Epithelial cell of proximal tubule (primary cell): ENCODE results near the gene STOML1. TPM values are rescaled to one million over a fixed set of nuclear protein-coding genes. Genes with fewer than 3 reads are reported as not detected.
"Not testable (repeated sequence)": the region's sequence is repeated elsewhere in the genome, so short reads cannot be mapped to it uniquely, and the experiment has no call there.

Source experiments
- DNase-seq: peaks from one replicate; pipeline ENCODE4 v3.0.0-alpha.2; 2011; ENCODE audit warnings: low read depth
- H3K4me3 ChIP-seq: 2 replicates; pipeline ENCODE4 v1.5.1; 2011; ENCODE audit warnings: low read depth, mild to moderate bottlenecking, low read length
- CTCF ChIP-seq: conservative IDR thresholded peaks from 2 replicates; pipeline ENCODE4 v1.5.1; 2012; ENCODE audit warnings: low read depth, mild to moderate bottlenecking, low read length
- total RNA-seq: library from RNA; depleted of rRNA; stranded (reverse); fragments of >200 nt; gene quantifications from 2 replicates; pipeline ENCODE4 v1.2.3, GENCODE V29; 2015

The STOML1 gene
- total RNA-seq, 1 donor from 2014 or later, result 13.5 TPM

GRCh38 chr15:73962433-73962832, 29.7 kb downstream of the STOML1 start:
- no peak overlapping the region for H3K4me3 ChIP-seq
- DNase-seq, result no peak
- TF ChIP-seq CTCF, result no peak

GRCh38 chr15:73960472-73961070, 31.5 kb downstream of the STOML1 start:
- not testable (repeated sequence) for DNase-seq, H3K4me3 ChIP-seq

- H3K4me3 ChIP-seq, result no peak overlapping the region
- no peak for DNase-seq
- no peak for TF ChIP-seq CTCF
These were observed 32.3 kb downstream of the STOML1 start for GRCh38 chr15:73959801-73960200.

GRCh38 chr15:73959012-73959581, 33.0 kb downstream of the STOML1 start:
- no peak for TF ChIP-seq CTCF
- H3K4me3 ChIP-seq, result no peak overlapping the region
- DNase-seq, result no peak

GRCh38 chr15:73957785-73958184, 34.3 kb downstream of the STOML1 start:
- TF ChIP-seq CTCF, result no peak
- no peak overlapping the region for H3K4me3 ChIP-seq
- no peak for DNase-seq

GRCh38 chr15:73957276-73957675, 34.8 kb downstream of the STOML1 start:
- DNase-seq, result no peak
- no peak overlapping the region for H3K4me3 ChIP-seq
- TF ChIP-seq CTCF, result no peak

GRCh38 chr15:73956743-73957135, 35.4 kb downstream of the STOML1 start:
- TF ChIP-seq CTCF, result no peak
- H3K4me3 ChIP-seq, result no peak overlapping the region
- no peak for DNase-seq
